Ishikawa (cell line): ENCODE results near the gene TIMP1.

Experiments
- EGR1 ChIP-seq: IDR thresholded peaks from 2 replicates; pipeline ENCODE4 v1.6.1; 2012
- EP300 ChIP-seq: IDR thresholded peaks from 2 replicates; pipeline ENCODE4 v1.6.1; 2012; ENCODE audit warnings: borderline replicate concordance
- TF ChIP-seq, protein P1 (sequence below): IDR thresholded peaks from 2 replicates; pipeline ENCODE4 v1.6.1; 2012; ENCODE audit warnings: low read depth, mild to moderate bottlenecking

DNA sequence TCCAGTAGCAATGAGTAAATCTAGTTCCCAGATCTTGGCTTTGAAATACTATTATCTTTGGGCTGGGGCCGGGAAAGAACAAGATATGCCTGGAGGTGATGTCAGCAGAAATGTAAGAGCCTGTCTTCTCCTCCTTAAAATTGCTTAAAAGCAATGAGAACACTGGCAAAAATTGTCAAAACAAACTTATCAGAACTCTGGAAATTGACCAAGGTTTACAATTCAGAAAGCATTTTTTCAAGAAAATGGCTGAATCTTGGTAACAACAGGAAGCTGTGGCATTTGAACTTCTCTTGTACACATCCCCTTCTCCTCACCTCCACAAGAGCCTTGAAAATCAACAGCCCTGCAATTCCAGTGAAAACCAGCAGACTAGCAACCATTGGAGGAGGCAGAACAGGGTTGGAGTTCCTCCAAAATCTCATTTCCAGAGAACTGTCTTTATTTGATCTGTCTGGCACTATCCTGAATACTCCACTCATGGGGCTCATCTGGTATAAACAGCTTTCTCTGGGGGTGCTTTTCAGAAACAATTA, 13.5 kb downstream of the TIMP1 start:
- TF ChIP-seq, protein P1, sequence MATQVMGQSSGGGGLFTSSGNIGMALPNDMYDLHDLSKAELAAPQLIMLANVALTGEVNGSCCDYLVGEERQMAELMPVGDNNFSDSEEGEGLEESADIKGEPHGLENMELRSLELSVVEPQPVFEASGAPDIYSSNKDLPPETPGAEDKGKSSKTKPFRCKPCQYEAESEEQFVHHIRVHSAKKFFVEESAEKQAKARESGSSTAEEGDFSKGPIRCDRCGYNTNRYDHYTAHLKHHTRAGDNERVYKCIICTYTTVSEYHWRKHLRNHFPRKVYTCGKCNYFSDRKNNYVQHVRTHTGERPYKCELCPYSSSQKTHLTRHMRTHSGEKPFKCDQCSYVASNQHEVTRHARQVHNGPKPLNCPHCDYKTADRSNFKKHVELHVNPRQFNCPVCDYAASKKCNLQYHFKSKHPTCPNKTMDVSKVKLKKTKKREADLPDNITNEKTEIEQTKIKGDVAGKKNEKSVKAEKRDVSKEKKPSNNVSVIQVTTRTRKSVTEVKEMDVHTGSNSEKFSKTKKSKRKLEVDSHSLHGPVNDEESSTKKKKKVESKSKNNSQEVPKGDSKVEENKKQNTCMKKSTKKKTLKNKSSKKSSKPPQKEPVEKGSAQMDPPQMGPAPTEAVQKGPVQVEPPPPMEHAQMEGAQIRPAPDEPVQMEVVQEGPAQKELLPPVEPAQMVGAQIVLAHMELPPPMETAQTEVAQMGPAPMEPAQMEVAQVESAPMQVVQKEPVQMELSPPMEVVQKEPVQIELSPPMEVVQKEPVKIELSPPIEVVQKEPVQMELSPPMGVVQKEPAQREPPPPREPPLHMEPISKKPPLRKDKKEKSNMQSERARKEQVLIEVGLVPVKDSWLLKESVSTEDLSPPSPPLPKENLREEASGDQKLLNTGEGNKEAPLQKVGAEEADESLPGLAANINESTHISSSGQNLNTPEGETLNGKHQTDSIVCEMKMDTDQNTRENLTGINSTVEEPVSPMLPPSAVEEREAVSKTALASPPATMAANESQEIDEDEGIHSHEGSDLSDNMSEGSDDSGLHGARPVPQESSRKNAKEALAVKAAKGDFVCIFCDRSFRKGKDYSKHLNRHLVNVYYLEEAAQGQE: no peak
- no peak for TF ChIP-seq EGR1
- no peak for TF ChIP-seq EP300
